ENCODE data around the gene PLPP1.

The PLPP1 gene

GRCh38 chr5:55498457-55498856, 36.3 kb downstream of the PLPP1 start:
- DNase-seq = no peak

GRCh38 chr5:55497712-55498111, 37.1 kb downstream of the PLPP1 start:
- no peak for DNase-seq

DNA sequence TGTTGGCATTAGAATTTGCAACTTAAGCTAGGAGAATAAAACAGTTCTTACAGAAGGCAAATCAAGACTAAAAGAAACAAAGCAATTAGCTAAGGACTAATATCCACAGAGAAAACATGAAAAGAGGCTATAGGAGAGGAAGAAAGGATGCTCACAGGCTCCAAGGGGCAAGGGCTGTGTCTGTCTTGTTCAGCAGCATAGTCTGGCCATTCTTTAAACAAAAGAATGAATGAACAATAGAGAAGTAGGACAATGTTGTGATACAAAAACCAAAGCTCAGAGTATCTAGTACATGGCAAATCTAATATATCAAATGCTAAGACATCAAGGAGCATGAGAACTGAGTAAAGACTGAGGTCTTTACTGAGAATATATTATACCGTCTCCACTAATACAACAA, 39.5 kb downstream of the PLPP1 start:
- no peak for DNase-seq

GRCh38 chr5:55492449-55492848, 42.3 kb downstream of the PLPP1 start:
- DNase-seq = no peak

GRCh38 chr5:55485073-55485472, 49.7 kb downstream of the PLPP1 start:
- DNase-seq = no peak

GRCh38 chr5:55484531-55484930, 50.2 kb downstream of the PLPP1 start:
- DNase-seq = no peak

DNA sequence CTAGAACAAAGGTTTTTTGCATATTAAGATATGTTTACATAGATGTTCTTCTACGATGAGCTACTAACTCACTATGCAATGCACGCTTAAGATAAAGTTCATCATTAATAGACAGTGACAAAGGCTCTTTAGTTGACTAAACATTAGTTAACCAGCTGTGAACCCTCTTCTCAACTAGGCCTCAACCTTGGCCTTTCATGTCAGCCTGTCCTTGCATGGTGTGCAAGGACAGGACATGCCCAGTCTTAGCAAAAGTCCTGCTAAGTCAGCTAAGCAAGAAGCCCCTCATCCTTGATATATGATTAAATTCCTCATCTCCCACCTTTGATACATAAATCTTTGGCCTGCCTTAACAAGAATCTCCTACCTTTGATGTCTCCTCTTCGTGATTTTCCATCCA, 50.9 kb downstream of the PLPP1 start:
- DNase-seq = no peak

DNA sequence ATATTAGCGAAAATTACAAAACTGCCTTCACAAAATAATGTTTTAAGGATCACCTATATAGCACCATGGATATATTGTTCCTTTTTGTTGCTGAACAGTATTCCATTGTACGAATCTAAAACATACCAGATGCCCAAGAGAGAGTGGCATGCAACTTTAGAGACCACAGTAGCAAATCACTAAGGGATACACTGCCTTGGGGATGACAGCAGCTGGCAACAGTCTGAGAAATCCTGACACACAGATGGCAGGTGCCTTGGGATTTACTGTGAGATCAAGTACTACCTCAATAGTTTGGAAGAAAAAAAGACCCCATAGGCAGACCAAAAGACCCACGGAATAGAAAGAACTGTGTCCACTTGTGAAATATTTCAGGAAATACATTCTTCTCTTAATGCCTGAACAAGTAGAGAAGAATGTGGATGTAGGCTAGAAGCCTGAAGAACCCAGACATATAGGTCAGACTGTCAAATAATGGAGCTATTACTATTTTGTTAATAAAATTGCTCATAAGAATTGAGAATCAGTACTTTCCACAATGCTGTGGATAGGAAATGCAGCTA, 53.4 kb downstream of the PLPP1 start:
- no peak for DNase-seq

DNA sequence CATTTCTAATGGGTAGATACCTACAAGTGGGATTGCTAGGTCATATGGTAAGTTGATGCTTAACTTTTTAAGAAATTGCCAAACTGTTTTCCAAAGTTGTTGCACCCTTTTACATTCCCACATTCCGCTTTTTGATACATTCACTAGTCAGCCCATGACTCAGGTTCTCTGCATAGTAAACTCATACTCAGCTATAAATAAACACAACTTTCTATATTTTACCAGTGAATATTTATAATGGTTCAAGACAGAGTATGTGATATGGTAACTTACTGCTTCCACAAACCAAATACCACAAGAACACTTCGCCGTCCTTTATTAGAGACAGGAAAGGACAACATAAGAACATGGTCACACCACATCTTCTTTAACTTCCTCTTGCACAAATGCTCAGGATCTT, 54.0 kb downstream of the PLPP1 start:
- DNase-seq = no peak

DNA sequence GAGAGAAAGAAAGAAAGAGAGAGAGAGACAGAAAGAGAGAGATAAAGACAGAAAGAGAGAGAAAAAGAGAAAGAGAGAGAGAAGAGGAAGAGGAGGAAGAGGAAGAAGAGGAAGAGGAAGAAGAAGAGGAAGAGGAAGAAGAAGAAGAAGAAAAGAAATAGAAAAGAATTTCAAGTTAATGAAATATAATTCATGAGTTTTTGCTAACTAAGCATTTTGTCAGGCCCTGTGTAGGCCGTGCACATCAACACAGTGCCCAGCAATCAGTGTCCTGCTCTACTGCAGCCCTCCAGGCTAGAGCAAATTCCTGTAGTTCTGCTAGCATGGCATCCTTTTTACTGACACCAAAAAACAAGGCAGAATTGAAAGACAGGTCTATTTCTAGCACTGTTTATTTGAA, 62.1 kb downstream of the PLPP1 start:
- DNase-seq = no peak

GRCh38 chr5:55471468-55471867, 63.3 kb downstream of the PLPP1 start:
- DNase-seq = no peak

- no peak for DNase-seq
Measured at GRCh38 chr5:55470282-55470681, 64.5 kb downstream of the PLPP1 start.

DNA sequence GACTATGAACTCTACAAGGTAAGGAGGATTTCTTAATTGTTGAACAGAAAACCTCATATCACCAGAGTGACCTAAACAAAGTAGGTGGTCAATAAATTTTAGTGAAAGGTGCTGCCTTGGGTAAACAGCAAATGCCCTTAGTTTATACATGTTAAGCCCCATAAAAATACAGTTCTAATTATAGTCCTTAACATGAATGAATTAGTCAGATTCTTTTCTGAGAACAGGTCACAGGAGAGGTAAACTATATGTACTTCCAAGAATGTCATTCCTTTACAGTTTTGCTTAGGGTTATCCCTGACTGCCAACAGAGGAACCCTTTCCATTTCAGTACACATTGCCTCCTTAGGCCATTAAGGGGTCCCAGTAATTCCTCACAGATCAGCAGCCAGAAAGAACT, 64.9 kb downstream of the PLPP1 start:
- no peak for DNase-seq

DNA sequence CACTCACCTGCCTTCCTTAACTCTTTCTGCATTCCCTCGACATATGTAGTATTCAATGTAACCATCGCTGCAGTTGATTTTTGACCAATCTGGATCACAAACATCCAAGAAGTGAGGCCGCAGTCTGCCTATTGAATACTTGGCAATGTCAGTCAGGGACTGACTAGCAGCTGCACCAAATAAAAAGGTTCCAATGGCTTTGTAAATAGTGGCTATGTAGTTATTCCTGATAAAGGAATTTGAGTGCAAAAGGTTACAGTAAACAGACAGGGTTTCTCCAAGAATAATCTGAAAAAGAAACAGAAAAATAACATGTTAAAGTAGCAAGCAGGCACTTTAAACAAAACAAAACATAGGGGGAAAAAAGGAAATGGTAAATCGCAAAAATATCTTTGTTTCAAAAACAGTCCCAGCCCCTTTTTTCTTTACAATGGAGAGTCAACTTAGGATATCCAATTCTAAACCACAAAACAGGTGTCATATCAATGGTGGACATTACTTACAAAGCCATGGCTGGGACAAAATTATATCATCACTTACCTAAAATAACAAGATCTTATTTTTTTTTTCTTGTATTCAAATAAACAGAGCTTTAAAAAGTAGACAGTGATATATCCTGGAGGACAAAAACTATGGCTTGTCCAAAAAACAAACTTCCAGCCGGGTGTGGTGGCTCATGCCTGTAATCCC, 66.8 kb downstream of the PLPP1 start:
- no peak for DNase-seq

- no peak for DNase-seq
Measured at GRCh38 chr5:55463613-55464012, 71.2 kb downstream of the PLPP1 start.

GRCh38 chr5:55459572-55459971, 75.2 kb downstream of the PLPP1 start:
- no peak for DNase-seq

GRCh38 chr5:55456216-55456895, 78.4 kb downstream of the PLPP1 start:
- no peak for DNase-seq

- no peak for DNase-seq
Measured at GRCh38 chr5:55454282-55454681, 80.5 kb downstream of the PLPP1 start.

GRCh38 chr5:55453211-55453610, 81.6 kb downstream of the PLPP1 start:
- DNase-seq = no peak

DNA sequence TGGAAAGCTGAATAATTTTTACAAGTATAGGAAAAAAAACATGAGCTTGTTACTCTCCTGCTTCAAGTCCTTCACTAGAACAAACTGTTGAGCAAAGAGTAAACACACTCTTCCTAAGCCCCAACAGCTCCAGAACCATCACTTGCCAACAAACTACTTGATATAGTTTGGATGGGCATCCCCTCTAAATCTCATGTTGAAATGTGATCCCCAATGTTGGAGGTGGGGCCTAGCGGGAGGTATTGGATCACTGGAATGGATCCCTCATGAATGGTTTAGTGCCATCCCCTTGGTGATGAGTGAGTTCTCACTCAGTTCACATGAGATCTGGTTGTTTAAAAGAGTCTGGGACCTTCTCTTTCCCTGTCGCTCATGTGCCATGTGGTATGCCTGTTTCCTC, 82.8 kb downstream of the PLPP1 start:
- no peak for DNase-seq

GRCh38 chr5:55450050-55450765, 84.6 kb downstream of the PLPP1 start:
- DNase-seq = no peak

GRCh38 chr5:55446640-55447351, 88.0 kb downstream of the PLPP1 start:
- no peak for DNase-seq

DNA sequence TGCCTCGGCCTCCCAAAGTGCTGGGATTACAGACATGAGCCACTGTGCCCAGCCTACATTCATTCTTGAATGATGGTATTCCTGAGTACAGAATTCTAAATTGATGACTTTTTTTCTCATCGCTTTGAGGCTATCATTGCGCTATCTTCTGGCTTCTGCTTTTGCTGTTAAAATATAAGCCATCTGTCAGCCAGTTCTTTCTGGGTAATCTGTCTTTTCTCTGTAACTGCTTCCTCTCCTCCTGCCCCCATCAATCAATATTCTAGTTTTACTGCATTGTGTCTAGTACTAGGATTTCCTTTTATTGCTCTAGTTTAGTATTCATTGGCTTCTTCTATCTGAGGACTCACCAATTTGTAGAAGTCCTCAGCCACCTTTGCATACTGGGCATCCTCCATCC, 89.0 kb downstream of the PLPP1 start:
- DNase-seq = no peak
